DMS79 (cell line): Measurements from ENCODE around the gene PGC.

Experiments
- DNase-seq: peaks from one replicate; lab custom pipeline; 2025; lab: John Stamatoyannopoulos, UW

PGC gene

GRCh38 chr6:41714556-41715273, 32.5 kb downstream of the PGC start:
- no peak for DNase-seq

- DNase-seq: no peak
Observed at GRCh38 chr6:41713650-41714291, 33.4 kb downstream of the PGC start.

GRCh38 chr6:41713159-41713649, 34.0 kb downstream of the PGC start:
- DNase-seq: no peak

GRCh38 chr6:41712651-41713103, 34.5 kb downstream of the PGC start:
- no peak for DNase-seq

- DNase-seq: no peak
Observed at GRCh38 chr6:41711323-41712038, 35.7 kb downstream of the PGC start.

GRCh38 chr6:41709375-41709774, 37.8 kb downstream of the PGC start:
- DNase-seq: no peak

GRCh38 chr6:41708856-41709255, 38.3 kb downstream of the PGC start:
- DNase-seq: no peak

- DNase-seq: no peak
Observed at GRCh38 chr6:41707565-41708200, 39.5 kb downstream of the PGC start.

- DNase-seq: no peak
Observed at GRCh38 chr6:41706876-41707564, 40.2 kb downstream of the PGC start.

GRCh38 chr6:41705996-41706835, 41.0 kb downstream of the PGC start:
- DNase-seq: no peak

GRCh38 chr6:41705311-41705995, 41.7 kb downstream of the PGC start:
- no peak for DNase-seq

GRCh38 chr6:41704656-41705310, 42.4 kb downstream of the PGC start:
- no peak for DNase-seq

- no peak for DNase-seq
Observed at GRCh38 chr6:41704028-41704427, 43.2 kb downstream of the PGC start.

- no peak for DNase-seq
Observed at GRCh38 chr6:41702771-41703494, 44.3 kb downstream of the PGC start.

- DNase-seq: no peak
Observed at GRCh38 chr6:41702089-41702745, 45.0 kb downstream of the PGC start.

GRCh38 chr6:41700463-41701347, 46.5 kb downstream of the PGC start:
- DNase-seq: no peak

- DNase-seq: no peak
Observed at GRCh38 chr6:41699063-41699462, 48.1 kb downstream of the PGC start.
